T-helper 1 cell (primary cell): Measurements from ENCODE around the gene FAM162A.
"Not testable (repeated sequence)": the region's sequence is repeated elsewhere in the genome, so short reads cannot be mapped to it uniquely, and the experiment has no call there.

Experiments used
- DNase-seq, 5 donors: peaks; one replicate each; pipeline ENCODE4 v3.0.0-alpha.2; 2012 to 2020

The FAM162A gene

GRCh38 chr3:122421836-122422235 lies 37.9 kb downstream of the FAM162A start:
- DNase-seq = no peak

- DNase-seq = peak in 1 of 5 donors; percentile 19
Measured at GRCh38 chr3:122427857-122428471, 44.0 kb downstream of the FAM162A start.

GRCh38 chr3:122430371-122430770 lies 46.4 kb downstream of the FAM162A start:
- DNase-seq = no peak

GRCh38 chr3:122435950-122436349 lies 52.0 kb downstream of the FAM162A start:
- no peak for DNase-seq

GRCh38 chr3:122443090-122443489 lies 59.1 kb downstream of the FAM162A start:
- no peak for DNase-seq

GRCh38 chr3:122443762-122444490 lies 59.9 kb downstream of the FAM162A start:
- not testable (repeated sequence) for DNase-seq

GRCh38 chr3:122444491-122444887 lies 60.5 kb downstream of the FAM162A start:
- DNase-seq = not testable (repeated sequence)

- DNase-seq = not testable (repeated sequence)
Measured at GRCh38 chr3:122448218-122448617, 64.2 kb downstream of the FAM162A start.

GRCh38 chr3:122451371-122451770 lies 67.4 kb downstream of the FAM162A start:
- DNase-seq = no peak

GRCh38 chr3:122456074-122456473 lies 72.1 kb downstream of the FAM162A start:
- no peak for DNase-seq

GRCh38 chr3:122457706-122458105 lies 73.7 kb downstream of the FAM162A start:
- no peak for DNase-seq

GRCh38 chr3:122458992-122459391 lies 75.0 kb downstream of the FAM162A start:
- DNase-seq = no peak

GRCh38 chr3:122461806-122462205 lies 77.8 kb downstream of the FAM162A start:
- no peak for DNase-seq
